ENCODE measurements around the gene KCNIP3.
"Not testable (repeated sequence)": the region's sequence is repeated elsewhere in the genome, so short reads cannot be mapped to it uniquely, and the experiment has no call there.

KCNIP3 gene

DNA sequence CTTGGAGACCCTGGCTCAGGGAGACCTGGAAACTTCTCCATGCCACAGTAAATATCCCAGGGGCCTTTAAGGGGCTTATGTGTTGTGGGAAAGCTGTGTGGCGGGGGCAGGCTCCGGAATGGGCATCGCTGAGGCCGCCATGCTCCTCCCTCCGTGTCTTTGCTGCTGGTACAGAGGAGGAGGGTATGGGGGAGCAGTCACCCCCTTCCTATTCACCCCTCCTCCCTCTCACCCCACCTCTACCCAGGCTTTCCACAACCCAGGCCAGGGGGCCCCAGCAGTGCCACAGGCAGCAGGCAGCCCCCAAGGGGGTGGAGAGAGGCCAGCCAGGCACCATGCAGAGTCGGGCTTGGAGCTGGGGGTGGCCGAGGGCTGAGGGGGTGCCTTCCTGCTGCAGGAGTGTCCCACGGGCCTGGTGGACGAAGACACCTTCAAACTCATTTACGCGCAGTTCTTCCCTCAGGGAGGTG lies 77.3 kb downstream of the KCNIP3 start:
- no peak for DNase-seq

DNA sequence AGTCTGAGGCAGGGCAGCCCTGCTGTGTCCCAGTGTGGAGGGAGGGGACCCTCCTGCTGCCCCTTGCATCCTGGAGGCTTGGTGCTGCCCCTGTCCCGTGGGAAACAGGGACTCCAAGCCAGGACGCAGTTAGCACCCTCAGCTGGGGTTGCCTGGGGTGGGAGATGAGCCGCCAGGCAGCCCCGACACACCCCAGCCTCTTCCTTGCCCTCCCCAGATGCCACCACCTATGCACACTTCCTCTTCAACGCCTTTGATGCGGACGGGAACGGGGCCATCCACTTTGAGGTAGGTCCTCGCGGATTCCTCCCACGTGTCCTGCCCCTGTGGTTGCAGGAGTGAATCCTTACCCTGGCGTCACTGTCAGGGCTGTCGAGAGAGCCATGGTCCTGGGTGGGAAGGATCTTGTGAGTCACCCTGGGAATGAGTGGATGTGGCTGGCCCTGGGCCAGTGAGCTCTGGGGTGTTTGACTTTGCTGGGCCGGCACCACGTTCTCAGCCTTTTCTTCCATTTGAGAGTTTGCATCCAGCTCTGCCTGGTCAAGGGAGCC lies 77.8 kb downstream of the KCNIP3 start:
- no peak for DNase-seq

DNA sequence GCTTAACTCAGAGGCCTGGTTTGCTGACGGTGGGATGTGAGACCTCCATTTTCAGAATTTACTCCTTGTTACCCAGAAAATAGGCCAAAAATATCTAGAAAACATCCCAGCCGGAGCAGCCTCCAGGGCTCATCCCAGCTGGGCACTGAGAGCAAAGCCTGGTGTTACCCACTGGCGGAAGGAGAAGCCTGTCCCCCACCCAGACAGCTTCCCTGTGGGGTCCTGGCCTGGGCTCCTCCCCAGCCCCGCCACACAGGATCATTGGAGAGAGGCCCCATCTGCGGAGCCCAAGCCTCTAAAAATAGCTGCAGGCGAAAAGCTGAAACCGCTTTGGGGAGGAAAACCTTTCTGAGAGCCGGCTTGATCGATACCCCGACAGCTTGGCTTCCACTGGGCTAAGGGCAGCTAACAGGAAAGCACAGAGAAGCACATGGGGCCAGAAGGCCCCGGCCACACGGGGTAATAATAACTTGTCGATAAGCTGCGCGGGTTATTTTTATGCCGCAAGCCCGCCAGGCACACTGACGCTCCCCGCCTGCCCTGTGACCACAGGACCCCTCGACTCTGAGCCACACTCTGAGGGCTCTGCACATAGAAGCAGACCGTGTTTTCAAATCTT lies 78.5 kb downstream of the KCNIP3 start:
- no peak for DNase-seq

DNA sequence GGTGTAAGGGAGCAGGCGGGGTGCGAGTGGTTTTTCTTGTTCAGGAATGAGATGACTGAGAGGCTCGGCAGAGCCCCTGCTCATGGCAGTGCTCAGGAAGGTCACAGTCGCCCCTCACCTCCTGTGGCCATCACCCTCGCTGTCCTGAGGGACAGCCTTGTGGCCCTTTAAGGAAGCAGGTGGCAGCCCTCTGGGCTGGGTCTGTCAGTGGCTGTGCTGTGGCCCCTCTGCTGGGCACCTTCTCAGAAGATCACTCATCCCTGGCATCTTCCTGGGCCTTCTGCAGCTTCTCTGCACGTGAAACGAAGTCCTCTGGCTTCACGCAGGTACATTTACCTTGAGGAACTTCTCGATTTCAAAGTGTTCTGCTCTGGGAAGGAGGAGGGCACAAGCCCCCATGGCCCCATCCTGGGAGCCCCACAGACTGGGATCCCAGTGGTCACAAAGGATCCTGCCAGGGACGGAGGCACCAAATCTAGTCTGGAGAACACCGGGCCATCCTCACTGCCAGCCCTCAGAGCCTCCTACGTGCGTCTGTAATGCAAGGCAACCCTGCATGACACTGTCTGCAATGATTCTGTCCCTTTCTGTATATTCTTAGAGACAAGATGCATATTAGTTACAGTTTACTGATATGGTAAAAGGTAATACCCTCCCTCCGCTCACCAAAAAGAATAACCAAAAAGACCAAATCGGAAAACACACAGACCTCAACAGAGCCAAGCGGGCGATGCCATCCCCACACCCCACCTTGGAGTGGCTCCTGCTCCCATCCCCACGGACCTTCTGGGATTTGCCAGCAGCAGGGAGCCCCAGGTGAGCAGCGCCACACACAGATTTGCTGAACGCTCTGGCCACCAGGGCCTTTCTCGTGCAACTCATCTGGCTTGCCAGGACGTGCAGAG lies 79.4 kb downstream of the KCNIP3 start:
- DNase-seq, result no peak

DNA sequence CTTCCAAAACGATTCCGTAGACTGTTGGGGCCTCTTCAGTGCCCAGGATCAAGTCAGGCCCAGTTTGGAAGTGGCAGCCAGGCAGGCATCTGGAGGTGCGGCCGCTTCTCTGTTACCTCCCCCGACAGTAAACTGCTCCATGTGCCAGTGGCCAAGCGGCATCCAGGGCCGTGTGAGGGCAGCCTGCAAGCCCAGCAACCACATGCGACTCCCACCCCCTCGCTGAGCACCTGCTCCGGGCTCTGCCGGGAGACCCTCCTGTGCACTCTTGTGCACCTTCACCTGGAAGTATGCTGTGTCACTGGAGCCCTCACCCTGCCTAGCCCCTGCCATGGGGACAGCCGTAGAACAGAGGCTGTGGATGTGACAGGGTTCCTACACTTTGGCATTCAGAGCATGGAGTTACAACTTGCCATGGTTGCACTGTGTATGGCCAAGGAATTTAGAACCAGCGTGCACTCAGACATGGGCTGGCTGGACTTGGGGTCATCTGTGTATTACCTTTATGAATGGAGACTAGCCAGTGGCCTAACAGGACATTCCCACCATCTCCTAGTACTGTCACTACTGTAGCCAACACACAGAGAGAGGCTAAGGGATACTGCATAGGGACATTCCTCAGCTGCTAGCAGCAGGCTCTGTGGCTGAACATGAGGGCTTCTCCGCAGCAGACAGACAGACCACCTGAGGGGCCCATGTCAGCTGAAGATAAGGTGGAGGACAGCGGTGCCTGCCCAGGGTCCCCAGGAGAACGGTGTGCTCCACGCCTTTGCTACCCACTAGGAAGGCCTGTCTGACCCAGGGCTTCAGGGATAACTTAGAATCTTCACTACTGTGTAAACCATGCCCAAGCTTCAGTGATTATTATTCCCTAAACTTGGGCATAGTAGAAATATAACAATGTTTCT lies 80.3 kb downstream of the KCNIP3 start:
- DNase-seq, result no peak

DNA sequence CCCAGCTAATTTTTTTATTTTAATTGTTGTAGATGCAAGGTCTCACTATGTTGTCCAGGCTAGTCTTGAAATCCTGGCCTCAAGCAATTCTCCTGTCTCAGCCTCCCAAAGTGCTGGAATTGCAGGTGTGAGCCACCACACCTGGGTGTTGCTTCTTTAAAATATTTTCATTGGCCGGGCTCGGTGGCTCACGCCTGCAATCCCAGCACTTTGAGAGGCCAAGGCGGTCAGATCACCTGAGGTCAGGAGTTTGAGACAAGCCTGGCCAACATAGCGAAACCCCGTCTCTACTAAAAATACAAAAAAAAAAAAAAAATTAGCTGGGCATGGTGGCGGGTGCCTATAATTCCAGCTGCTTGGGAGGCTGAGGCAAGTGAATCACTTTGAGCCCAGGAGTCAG lies 81.1 kb downstream of the KCNIP3 start:
- not testable (repeated sequence) for DNase-seq

DNA sequence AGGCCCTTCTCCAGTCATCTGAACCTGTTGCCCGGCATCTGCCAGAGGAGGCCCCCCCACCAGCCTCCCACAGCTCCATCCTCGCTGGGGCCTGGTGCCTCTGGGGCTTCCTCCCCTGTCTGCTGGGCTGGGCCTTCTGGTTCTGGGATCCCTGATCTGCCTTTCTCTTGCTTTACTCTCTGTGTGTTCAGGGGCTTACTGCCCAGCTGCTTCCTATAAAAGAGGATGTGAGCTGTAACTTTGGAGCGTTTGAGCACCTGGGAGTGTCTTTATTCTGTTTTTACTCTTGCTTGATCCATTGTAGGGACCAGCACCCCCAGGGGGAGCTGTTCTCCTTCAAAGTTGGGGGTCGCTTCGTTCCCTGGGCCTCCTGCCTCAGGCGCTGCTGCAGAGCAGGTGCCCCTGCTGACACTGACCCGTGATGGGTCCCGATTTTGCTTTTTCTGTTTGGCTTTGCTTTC lies 82.3 kb downstream of the KCNIP3 start:
- no peak for DNase-seq

DNA sequence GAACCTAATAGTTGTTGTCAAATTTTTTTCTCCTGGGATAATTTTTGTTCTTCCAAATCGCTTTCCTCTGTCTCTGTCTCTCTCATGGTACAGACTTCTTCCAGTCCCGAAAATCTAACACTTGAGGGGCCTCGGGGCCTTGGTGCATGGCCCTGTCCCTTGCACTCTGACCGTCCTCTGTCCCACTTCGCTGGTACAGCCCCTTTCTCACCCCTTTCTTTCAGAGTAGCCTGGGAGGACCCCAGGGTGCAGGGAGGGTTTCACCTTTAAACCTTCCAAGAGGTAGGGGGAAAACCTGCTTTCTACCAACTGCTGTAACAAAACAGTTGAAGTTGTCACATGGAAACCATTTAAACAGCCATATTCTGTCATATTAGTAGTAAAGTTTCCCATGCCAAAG lies 83.1 kb downstream of the KCNIP3 start:
- no peak for DNase-seq

DNA sequence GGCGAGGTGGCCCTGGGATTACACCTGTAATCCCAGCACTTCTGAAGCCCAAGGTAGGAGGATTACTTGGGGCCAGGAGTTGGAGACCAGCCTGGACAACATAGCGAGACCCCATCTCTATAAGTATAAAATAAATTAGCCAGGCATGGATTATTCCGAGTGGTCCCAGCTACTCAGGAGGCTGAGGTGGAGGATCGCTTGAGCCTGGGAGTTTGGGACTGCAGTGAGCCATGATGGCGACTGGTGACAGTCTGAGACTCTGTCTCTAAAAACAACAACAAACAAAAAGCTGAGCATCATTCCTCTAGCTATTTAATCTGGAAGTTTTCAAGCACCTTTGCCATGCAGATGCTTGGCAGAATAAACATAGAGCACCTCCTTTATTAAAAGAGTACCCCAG lies 83.6 kb downstream of the KCNIP3 start:
- DNase-seq, result no peak

DNA sequence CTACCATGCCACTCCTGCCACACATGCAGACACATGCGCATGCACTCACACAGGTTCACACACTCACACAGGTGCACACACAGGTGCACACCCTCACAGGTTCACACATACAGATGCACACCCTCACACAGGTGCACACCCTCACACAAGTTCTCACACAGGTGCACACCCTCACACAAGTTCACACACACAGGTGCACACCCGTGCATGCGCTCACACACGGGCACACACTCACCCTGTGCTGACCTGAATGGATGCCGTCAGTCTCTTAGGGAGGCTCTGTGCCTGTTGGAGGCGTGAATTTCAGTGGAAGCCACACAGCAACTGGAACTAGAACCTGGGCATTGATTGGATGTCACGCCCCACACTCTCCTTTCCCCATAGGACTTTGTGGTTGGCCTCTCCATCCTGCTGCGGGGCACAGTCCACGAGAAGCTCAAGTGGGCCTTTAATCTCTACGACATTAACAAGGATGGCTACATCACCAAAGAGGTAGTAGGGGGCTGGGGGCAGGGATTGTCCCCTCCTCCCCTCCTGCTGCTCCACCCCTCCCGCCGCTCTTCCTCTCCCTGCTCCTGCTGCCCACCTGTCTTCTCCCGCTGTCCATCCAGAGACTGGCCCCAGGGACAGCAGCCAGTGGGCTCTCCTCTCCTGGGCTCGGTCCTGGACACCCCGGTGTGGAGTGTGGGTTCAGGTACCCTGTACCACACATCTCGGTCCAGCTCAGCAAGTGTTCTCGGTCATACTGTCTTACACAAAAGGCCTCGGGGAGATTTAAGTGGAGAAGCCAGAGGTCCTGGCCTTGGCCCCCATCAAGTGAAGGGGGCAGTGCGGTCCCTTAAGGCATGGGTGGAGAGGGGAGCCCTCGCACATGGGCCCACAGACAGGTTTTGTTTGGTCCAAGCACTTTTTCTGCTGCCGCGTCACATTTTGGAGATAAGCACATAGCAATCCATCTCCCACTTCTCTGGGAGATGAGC lies 84.4 kb downstream of the KCNIP3 start:
- no peak for DNase-seq

DNA sequence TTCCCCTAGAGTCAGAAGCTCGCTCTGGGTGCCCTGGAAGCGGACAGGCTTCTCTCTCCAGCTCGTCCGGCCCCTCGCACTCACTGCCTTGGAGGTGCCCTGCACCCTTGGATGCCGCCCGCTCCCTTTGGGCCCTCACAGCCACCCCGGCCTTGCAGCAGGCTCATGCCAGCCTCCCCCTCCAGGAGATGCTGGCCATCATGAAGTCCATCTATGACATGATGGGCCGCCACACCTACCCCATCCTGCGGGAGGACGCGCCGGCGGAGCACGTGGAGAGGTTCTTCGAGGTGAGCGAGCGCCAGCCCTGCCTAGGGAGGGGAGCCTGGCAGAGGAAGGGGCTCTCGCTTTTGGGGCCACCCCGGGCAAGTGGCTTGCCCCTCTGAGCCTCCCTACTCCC lies 85.0 kb downstream of the KCNIP3 start:
- no peak for DNase-seq

DNA sequence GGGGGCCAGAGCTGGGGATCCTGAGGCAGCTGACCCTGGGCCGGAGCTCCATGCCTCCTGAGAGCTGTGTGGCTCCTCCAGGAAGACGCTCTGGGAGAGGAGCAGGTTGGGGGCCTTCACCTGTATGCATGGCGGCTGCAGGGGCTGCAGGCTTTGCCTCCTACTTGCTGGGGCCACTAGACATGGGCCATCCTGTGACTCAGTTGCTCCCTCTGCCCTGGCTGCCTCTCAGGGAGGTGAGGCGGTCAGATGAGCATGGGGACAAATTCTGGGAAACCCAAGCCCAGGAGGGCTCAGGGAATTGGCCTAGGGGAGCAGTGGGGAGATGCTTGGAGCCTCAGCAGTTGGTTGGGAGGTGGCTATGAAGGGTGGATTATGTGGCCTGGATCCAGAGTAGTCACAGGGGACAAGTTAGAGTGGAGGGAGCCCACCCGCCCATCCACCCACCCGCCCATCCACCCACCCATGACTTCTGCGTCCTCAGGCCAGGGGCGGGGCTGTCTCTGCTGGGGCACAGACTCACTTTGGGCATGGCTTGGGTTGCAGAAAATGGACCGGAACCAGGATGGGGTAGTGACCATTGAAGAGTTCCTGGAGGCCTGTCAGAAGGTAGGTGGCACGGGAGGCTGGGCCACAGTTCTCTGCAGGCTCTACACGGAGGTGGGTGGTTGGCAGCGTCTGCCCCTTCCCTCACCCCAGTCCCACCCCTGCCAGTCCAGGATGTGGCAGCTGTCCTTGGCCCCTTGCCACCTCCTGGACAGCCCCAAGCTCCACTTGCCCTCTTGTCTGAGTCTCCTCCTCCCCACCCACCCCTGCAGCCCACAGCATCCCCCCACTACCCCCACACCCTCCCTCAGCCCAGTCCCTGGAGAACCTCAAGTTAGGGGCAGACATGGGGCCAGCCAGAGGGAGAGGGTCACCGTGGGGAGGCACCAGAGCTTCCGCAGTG lies 85.8 kb downstream of the KCNIP3 start:
- DNase-seq, result no peak

DNA sequence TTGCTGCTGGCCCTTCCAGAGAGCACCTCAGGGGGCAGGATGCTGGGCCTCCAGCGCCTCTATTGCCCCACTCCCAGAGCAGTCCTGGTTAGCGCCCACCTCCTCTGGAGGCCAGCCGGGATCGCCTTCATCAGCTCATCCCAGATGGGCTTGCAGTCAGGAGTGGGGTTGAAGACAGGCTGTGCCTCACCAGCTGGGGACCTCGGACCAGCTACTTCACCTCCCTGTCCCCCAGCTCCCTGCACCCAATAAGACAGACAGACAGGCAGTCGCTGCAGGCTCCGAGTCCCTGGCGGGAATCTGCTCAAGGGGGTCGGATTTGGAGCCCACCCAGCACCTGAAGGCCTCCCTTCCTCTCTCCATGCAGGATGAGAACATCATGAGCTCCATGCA lies 86.5 kb downstream of the KCNIP3 start:
- DNase-seq, result no peak

DNA sequence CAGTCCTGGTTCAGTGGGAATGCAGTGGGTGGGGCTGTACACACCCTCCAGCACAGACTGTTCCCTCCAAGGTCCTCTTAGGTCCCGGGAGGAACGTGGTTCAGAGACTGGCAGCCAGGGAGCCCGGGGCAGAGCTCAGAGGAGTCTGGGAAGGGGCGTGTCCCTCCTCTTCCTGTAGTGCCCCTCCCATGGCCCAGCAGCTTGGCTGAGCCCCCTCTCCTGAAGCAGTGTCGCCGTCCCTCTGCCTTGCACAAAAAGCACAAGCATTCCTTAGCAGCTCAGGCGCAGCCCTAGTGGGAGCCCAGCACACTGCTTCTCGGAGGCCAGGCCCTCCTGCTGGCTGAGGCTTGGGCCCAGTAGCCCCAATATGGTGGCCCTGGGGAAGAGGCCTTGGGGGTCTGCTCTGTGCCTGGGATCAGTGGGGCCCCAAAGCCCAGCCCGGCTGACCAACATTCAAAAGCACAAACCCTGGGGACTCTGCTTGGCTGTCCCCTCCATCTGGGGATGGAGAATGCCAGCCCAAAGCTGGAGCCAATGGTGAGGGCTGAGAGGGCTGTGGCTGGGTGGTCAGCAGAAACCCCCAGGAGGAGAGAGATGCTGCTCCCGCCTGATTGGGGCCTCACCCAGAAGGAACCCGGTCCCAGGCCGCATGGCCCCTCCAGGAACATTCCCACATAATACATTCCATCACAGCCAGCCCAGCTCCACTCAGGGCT lies 87.9 kb downstream of the KCNIP3 start:
- no peak for DNase-seq

DNA sequence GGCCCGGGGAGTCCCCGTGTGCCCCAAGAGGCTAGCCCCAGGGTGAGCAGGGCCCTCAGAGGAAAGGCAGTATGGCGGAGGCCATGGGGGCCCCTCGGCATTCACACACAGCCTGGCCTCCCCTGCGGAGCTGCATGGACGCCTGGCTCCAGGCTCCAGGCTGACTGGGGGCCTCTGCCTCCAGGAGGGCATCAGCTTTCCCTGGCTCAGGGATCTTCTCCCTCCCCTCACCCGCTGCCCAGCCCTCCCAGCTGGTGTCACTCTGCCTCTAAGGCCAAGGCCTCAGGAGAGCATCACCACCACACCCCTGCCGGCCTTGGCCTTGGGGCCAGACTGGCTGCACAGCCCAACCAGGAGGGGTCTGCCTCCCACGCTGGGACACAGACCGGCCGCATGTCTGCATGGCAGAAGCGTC lies 88.4 kb downstream of the KCNIP3 start:
- no peak for DNase-seq

DNA sequence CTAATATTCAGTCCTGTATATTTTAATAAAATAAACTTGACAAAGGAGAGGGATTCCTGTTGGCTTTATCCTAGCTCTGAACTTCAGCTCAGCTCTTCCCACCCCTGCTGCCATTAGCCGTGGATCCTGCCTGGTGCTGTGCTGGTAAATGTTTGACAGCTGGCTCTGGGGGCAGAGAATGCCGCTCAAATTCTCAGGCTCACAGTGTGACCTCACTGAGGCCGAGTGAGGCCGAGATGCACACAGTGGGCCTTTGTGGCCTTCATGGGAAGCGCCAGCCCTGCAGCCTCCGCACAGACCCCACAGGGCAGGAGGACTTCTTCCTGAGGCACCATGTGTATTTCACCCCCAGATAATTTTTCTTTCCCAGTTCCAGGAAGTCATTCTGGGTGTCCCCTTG lies 88.9 kb downstream of the KCNIP3 start:
- no peak for DNase-seq

DNA sequence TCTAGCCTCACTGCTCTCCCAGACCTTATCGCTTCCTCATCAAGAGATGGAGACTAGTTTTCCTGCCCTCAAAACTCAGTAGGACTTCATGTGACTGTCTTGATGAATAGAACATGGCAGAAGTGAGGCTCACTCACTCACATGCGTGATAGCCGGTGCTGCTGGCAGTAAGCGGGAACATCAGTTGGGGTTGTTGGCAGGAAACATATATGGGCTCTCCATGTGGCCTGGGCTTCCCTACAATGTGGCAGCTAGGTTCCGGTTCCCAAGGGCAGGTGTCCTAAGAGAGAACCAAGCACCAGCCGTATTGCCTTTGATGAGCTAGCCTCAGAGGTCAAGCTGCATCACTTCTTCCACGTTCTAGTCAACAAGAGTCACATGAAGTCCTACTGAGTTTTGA lies 90.2 kb downstream of the KCNIP3 start:
- DNase-seq, result no peak

DNA sequence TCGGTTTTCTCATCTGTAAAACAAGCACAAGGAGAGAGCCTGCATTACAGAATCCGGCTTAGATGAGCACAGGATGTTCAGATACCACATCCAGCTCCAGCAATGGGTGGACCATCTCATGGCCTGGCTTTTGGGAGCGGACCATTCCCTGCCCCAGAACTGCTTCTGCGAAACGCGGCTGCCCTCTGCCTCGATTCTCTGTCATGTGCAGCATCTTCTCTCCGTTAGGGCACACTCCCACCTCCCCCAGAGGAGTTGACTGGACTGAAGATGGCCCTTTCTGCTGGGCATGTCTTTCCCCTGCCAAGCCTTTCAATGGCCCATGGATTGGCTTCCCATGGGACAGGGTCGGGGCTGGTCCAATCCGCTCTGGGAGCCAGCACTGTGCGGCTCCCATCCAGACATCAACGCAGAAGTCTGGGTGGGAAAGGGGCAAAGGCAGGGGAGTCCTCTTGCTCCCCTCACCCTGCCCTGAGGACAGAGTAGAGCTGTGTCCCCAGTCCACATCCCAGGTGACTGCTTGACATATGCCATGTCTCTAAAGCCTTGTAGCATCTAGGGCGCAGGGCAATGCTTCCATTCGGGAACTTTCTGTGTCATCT lies 91.0 kb downstream of the KCNIP3 start:
- no peak for DNase-seq

DNA sequence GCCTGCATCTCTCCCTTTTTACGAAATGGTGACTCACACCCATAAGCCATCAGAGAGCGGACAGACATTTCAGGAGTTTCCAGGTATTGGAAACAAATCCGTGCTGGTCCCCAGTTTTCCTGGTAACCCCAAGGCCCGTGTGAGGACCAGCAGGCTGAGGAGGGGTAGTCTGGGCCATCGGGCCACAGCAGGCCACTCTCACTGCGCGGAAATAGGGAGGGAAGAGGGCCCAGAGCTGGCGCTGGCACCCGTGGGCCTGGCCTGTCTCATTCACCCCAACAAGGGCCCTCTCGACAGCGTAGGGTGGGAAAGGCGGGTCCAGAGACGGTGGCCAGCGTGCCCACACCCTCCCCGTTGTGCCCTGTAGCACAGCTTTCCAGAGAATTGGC lies 91.7 kb downstream of the KCNIP3 start:
- DNase-seq, result no peak
